ENCODE data around the gene TST. TPM values are rescaled to one million over a fixed set of nuclear protein-coding genes. Genes with fewer than 3 reads are reported as not detected.

TST gene
- total RNA-seq (19.4 TPM), polyA plus RNA-seq (48.8 TPM)

- peak within 1 kb of the TSS; percentile 84 for H3K27ac ChIP-seq (ENCODE audit: low read depth)
- under 1% methylated on average over 107 of the region's 107 CpGs for WGBS
- no peaks in the 10 kb centered on the region for H3K4me1 ChIP-seq (ENCODE audit: insufficient read depth)
- no peaks in the 10 kb centered on the region for H3K36me3 ChIP-seq (ENCODE audit: insufficient read depth)
- no peak for DNase-seq (ENCODE audit: extremely low spot score)
- H3K4me3 ChIP-seq (ENCODE audit: low read depth, low read length), result peak within 1 kb of the TSS; percentile 83
Observed at GRCh38 chr22:37019309-37020191, at the start of gene TST, which contains the start of gene MPST. Gene TST (minus strand): TSS chr22:37019447. CDS start chr22:37018732, 715 bp downstream. Gene MPST (plus strand): TSS chr22:37019742. CDS start chr22:37019837, 95 bp downstream.

- Histone ChIP-seq H3K36me3 (ENCODE audit: insufficient read depth) (no peaks in the 10 kb centered on the region), H3K4me1 (ENCODE audit: insufficient read depth) (no peaks in the 10 kb centered on the region), H3K4me3 (ENCODE audit: low read depth, low read length) (no peak overlapping the region), H3K27ac (ENCODE audit: low read depth) (no peak overlapping the region)
- 2% methylated on average over 36 of the region's 36 CpGs for WGBS
- no peak for DNase-seq (ENCODE audit: extremely low spot score)
Observed at GRCh38 chr22:37068859-37069258, 49.6 kb upstream of the TST start.

GRCh38 chr22:37067428-37067827 lies 48.2 kb upstream of the TST start:
- DNase-seq (ENCODE audit: extremely low spot score), result no peak
- no peaks in the 10 kb centered on the region for H3K36me3 ChIP-seq (ENCODE audit: insufficient read depth)
- no peaks in the 10 kb centered on the region for H3K4me1 ChIP-seq (ENCODE audit: insufficient read depth)
- H3K27ac ChIP-seq (ENCODE audit: low read depth), result no peak overlapping the region
- WGBS, result 77% methylated on average over 10 of the region's 10 CpGs
- no peak overlapping the region for H3K4me3 ChIP-seq (ENCODE audit: low read depth, low read length)

- Histone ChIP-seq H3K4me1 (ENCODE audit: insufficient read depth) (no peaks in the 10 kb centered on the region), H3K4me3 (ENCODE audit: low read depth, low read length) (no peak overlapping the region), H3K36me3 (ENCODE audit: insufficient read depth) (no peaks in the 10 kb centered on the region), H3K27ac (ENCODE audit: low read depth) (no peak overlapping the region)
- no peak for DNase-seq (ENCODE audit: extremely low spot score)
- 85% methylated on average over 9 of the region's 9 CpGs for WGBS
Observed at GRCh38 chr22:37065961-37066360, 46.7 kb upstream of the TST start.

- no peak for DNase-seq (ENCODE audit: extremely low spot score)
- Histone ChIP-seq H3K4me1 (ENCODE audit: insufficient read depth) (no peaks in the 10 kb centered on the region), H3K4me3 (ENCODE audit: low read depth, low read length) (no peak overlapping the region), H3K36me3 (ENCODE audit: insufficient read depth) (no peaks in the 10 kb centered on the region), H3K27ac (ENCODE audit: low read depth) (no peak overlapping the region)
- WGBS, result 81% methylated on average over 3 of the region's 3 CpGs
Observed at GRCh38 chr22:37065180-37065579, 45.9 kb upstream of the TST start.

- Histone ChIP-seq H3K27ac (ENCODE audit: low read depth) (no peak overlapping the region), H3K4me3 (ENCODE audit: low read depth, low read length) (no peak overlapping the region), H3K36me3 (ENCODE audit: insufficient read depth) (no peaks in the 10 kb centered on the region), H3K4me1 (ENCODE audit: insufficient read depth) (no peaks in the 10 kb centered on the region)
- no peak for DNase-seq (ENCODE audit: extremely low spot score)
- WGBS, result 85% methylated on average over 11 of the region's 11 CpGs
Observed at GRCh38 chr22:37064553-37064952, 45.3 kb upstream of the TST start.

GRCh38 chr22:37063431-37064420 lies 44.5 kb upstream of the TST start:
- DNase-seq (ENCODE audit: extremely low spot score), result no peak
- Histone ChIP-seq H3K27ac (ENCODE audit: low read depth) (no peak overlapping the region), H3K4me3 (ENCODE audit: low read depth, low read length) (no peak overlapping the region), H3K36me3 (ENCODE audit: insufficient read depth) (peaks cover 4% of the 10 kb centered on the region), H3K4me1 (ENCODE audit: insufficient read depth) (no peaks in the 10 kb centered on the region)
- 85% methylated on average over 28 of the region's 28 CpGs for WGBS

- Histone ChIP-seq H3K27ac (ENCODE audit: low read depth) (no peak overlapping the region), H3K36me3 (ENCODE audit: insufficient read depth) (peaks cover 4% of the 10 kb centered on the region), H3K4me3 (ENCODE audit: low read depth, low read length) (no peak overlapping the region), H3K4me1 (ENCODE audit: insufficient read depth) (no peaks in the 10 kb centered on the region)
- 81% methylated on average over 15 of the region's 15 CpGs for WGBS
- DNase-seq (ENCODE audit: extremely low spot score), result no peak
Observed at GRCh38 chr22:37062702-37063381, 43.6 kb upstream of the TST start.

GRCh38 chr22:37062376-37062675 lies 43.1 kb upstream of the TST start:
- Histone ChIP-seq H3K4me3 (ENCODE audit: low read depth, low read length) (no peak overlapping the region), H3K27ac (ENCODE audit: low read depth) (no peak overlapping the region), H3K4me1 (ENCODE audit: insufficient read depth) (no peaks in the 10 kb centered on the region), H3K36me3 (ENCODE audit: insufficient read depth) (peaks cover 4% of the 10 kb centered on the region)
- 66% methylated on average over 7 of the region's 7 CpGs for WGBS
- no peak for DNase-seq (ENCODE audit: extremely low spot score)

- DNase-seq (ENCODE audit: extremely low spot score), result no peak
- Histone ChIP-seq H3K4me1 (ENCODE audit: insufficient read depth) (no peaks in the 10 kb centered on the region), H3K4me3 (ENCODE audit: low read depth, low read length) (no peak overlapping the region), H3K36me3 (ENCODE audit: insufficient read depth) (peaks cover 4% of the 10 kb centered on the region), H3K27ac (ENCODE audit: low read depth) (no peak overlapping the region)
- 84% methylated on average over 10 of the region's 10 CpGs for WGBS
Observed at GRCh38 chr22:37061611-37062375, 42.5 kb upstream of the TST start.

- Histone ChIP-seq H3K4me1 (ENCODE audit: insufficient read depth) (no peaks in the 10 kb centered on the region), H3K36me3 (ENCODE audit: insufficient read depth) (peaks cover 4% of the 10 kb centered on the region), H3K4me3 (ENCODE audit: low read depth, low read length) (no peak overlapping the region), H3K27ac (ENCODE audit: low read depth) (no peak overlapping the region)
- WGBS, result 84% methylated on average over 28 of the region's 28 CpGs
- DNase-seq (ENCODE audit: extremely low spot score), result no peak
Observed at GRCh38 chr22:37060801-37061610, 41.8 kb upstream of the TST start.

GRCh38 chr22:37059876-37060449 lies 40.7 kb upstream of the TST start:
- H3K36me3 ChIP-seq (ENCODE audit: insufficient read depth), result peaks cover 4% of the 10 kb centered on the region
- no peaks in the 10 kb centered on the region for H3K4me1 ChIP-seq (ENCODE audit: insufficient read depth)
- no peak for DNase-seq (ENCODE audit: extremely low spot score)
- H3K27ac ChIP-seq (ENCODE audit: low read depth), result no peak overlapping the region
- 88% methylated on average over 9 of the region's 9 CpGs for WGBS
- no peak overlapping the region for H3K4me3 ChIP-seq (ENCODE audit: low read depth, low read length)
